ENCODE data around the gene CCDC40. TPM values are rescaled to one million over a fixed set of nuclear protein-coding genes. Genes with fewer than 3 reads are reported as not detected.

The CCDC40 gene
- total and polyA plus RNA-seq, 10 of the 15 experiments (the other 5 are each of a cell fraction or from before 2014, with no cell fraction given): 0.06 to 0.10 TPM; not detected in 8

DNA sequence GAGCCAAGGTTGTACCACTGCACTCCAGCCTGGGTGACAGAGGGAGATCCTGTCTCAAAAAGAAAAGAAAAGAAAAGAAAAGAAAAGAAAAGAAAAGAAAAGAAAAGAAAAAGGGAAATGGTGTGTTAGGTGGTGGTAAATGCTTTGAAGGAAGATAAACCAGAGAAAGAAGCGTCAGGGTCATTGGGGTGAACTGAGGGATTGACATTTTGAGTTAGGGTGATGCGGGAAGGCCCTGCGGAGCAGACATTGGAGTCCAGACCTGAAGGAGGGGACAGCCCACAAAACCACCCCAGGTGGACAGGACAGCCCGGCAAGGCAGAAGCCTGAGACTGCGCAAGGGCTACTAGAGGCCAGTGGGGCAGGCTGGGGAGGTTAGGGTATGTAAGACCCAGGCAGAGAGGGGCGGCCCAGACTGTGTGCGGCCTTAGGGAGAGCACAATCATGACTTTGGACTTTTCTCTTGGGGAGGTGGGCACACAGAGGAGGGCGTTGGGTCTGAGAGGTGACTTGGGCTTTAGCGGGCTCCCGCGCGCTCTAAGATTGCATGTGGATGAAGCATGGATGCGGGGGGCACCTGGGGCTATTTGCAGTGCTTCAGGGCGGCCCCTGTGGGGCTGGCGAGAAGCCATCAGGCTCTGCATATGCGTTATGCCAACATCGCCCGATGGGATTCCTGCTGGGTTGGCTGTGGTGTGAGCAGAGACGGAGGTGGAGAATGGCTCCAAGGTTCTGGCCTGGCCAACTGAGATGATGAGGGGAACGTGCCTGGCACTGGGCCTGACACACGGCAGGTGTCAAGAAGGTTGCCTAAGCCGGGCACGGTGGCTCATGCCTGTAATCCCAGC is 61.6 kb downstream of the CCDC40 start:
- POLR2A ChIA-PET: no interaction called here
- Histone ChIP-seq H3K9me3 (replicated peaks; ENCODE audit: control insufficient read depth, insufficient read depth, low read length) (no peaks in the 10 kb centered on the region), H3K4me3 (no peak overlapping the region), H3K79me2 (ENCODE audit: control insufficient read depth, insufficient read depth, low read length) (no peaks in the 10 kb centered on the region; the same call in 1 of the 2 replicates), H4K20me1 (ENCODE audit: control insufficient read depth, insufficient read depth) (no peaks in the 10 kb centered on the region), H2AFZ (ENCODE audit: control insufficient read depth, low read depth, low read length) (no peak overlapping the region), H3K4me2 (ENCODE audit: control insufficient read depth, insufficient read depth) (no peak overlapping the region), H3K27me3 (replicated peaks in 1 of 2; ENCODE audit: control insufficient read depth in 2 of 2, insufficient read depth in 2 of 2, low read length in 1 of 2) (no peaks in the 10 kb centered on the region), H3K4me1 (ENCODE audit: control insufficient read depth, insufficient read depth, low read length) (peaks cover 16% of the 10 kb centered on the region), H3K36me3 (ENCODE audit: control insufficient read depth in 2 of 2, insufficient read depth in 2 of 2, low read length in 1 of 2) (no peaks in the 10 kb centered on the region), H3K9ac (ENCODE audit: control insufficient read depth, insufficient read depth, low read length) (no peak overlapping the region), H3K27ac (ENCODE audit: control insufficient read depth, insufficient read depth) (no peak overlapping the region)
- WGBS (ENCODE audit: insufficient coverage, insufficient replicate concordance, low lambda C conversion rate, missing lambda C conversion rate): 74% methylated on average over 23 of the region's 23 CpGs
- intact Hi-C loops (cut with micrococcal nuclease; ENCODE audit: unreplicated experiment) (no loop called here), in situ Hi-C loops (cut with MboI) (no loop called here)
- SMC1A ChIA-PET (ENCODE audit: uncharacterized antibody, unreplicated experiment): no interaction called here
- DNase-seq (ENCODE audit: low read depth, low spot score): no peak
- RAD21 ChIA-PET (ENCODE audit: unreplicated experiment): no interaction called here
- no peak for FAIRE-seq
- no peak for ATAC-seq
- CTCF ChIA-PET: no interaction called here
- BruUV-seq (replicated peaks): no TSS peak
- TF ChIP-seq PAX5 (IDR thresholded peaks at IDR 0.05; ENCODE audit: borderline replicate concordance, low read depth, low read length) (no peak), ZNF217 (IDR thresholded peaks at IDR 0.05) (no peak), ZBED1 (IDR thresholded peaks at IDR 0.05; ENCODE audit: borderline replicate concordance) (no peak), MTA3 (IDR thresholded peaks at IDR 0.05; ENCODE audit: borderline replicate concordance, low read length) (no peak), ZNF24 (IDR thresholded peaks at IDR 0.05) (no peak), CREM (IDR thresholded peaks at IDR 0.05; ENCODE audit: low read depth) (no peak), GATAD2B (conservative IDR thresholded peaks at IDR 0.05; ENCODE audit: low read depth) (no peak), SMAD1 (IDR thresholded peaks at IDR 0.05; ENCODE audit: low read depth, partially characterized antibody) (no peak), ZNF622 (IDR thresholded peaks at IDR 0.05) (no peak), SPI1 (IDR thresholded peaks at IDR 0.05; ENCODE audit: borderline replicate concordance, insufficient read depth, low read depth, low read length) (no peak), IKZF1 (conservative IDR thresholded peaks at IDR 0.05) (no peak), MYB (IDR thresholded peaks at IDR 0.05; ENCODE audit: borderline replicate concordance, low read depth, low read length) (no peak), POLR2AphosphoS5 (IDR thresholded peaks at IDR 0.05; ENCODE audit: low read length) (no peak), RBBP5 (conservative IDR thresholded peaks at IDR 0.05) (no peak), FOXK2 (IDR thresholded peaks at IDR 0.05) (no peak), TCF12 (IDR thresholded peaks at IDR 0.05; ENCODE audit: low read depth, low read length) (no peak)
- TF ChIP-seq, protein P1, sequence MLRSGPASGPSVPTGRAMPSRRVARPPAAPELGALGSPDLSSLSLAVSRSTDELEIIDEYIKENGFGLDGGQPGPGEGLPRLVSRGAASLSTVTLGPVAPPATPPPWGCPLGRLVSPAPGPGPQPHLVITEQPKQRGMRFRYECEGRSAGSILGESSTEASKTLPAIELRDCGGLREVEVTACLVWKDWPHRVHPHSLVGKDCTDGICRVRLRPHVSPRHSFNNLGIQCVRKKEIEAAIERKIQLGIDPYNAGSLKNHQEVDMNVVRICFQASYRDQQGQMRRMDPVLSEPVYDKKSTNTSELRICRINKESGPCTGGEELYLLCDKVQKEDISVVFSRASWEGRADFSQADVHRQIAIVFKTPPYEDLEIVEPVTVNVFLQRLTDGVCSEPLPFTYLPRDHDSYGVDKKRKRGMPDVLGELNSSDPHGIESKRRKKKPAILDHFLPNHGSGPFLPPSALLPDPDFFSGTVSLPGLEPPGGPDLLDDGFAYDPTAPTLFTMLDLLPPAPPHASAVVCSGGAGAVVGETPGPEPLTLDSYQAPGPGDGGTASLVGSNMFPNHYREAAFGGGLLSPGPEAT (IDR thresholded peaks at IDR 0.05; ENCODE audit: low read depth): no peak
- TF ChIP-seq, protein P2, sequence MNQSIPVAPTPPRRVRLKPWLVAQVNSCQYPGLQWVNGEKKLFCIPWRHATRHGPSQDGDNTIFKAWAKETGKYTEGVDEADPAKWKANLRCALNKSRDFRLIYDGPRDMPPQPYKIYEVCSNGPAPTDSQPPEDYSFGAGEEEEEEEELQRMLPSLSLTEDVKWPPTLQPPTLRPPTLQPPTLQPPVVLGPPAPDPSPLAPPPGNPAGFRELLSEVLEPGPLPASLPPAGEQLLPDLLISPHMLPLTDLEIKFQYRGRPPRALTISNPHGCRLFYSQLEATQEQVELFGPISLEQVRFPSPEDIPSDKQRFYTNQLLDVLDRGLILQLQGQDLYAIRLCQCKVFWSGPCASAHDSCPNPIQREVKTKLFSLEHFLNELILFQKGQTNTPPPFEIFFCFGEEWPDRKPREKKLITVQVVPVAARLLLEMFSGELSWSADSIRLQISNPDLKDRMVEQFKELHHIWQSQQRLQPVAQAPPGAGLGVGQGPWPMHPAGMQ (IDR thresholded peaks at IDR 0.05; ENCODE audit: borderline replicate concordance): no peak
